Skin epidermis (tissue), 12 donors: Measurements from ENCODE around the gene ARHGAP8.

Source experiments
- H3K27ac ChIP-seq, 21 experiments: fragments of 200-600 bp; sonication (generic) in 11 of 21; one replicate each; pipeline ENCODE4 v1.5.0; 2020; ENCODE audit warnings: mild to moderate bottlenecking in 3 of 21, inconsistent platforms in 2 of 21, moderate library complexity in 2 of 21
- H3K4me3 ChIP-seq, 7 experiments: fragments of 200-600 bp; sonication (generic) in 2 of 7; one replicate each; pipeline ENCODE4 v1.5.0; 2020; ENCODE audit warnings: inconsistent platforms in 2 of 7, mild to moderate bottlenecking in 2 of 7, moderate library complexity in 1 of 7

The ARHGAP8 gene

GRCh38 chr22:44815099-44816070 lies 63.0 kb downstream of the ARHGAP8 start:
- H3K27ac ChIP-seq, result no peak overlapping the region
- H3K4me3 ChIP-seq, result no peak overlapping the region

- no peak overlapping the region for H3K27ac ChIP-seq
These were observed 63.8 kb downstream of the ARHGAP8 start for GRCh38 chr22:44816141-44816540.

GRCh38 chr22:44818727-44819126 lies 66.4 kb downstream of the ARHGAP8 start:
- Histone ChIP-seq H3K27ac (no peak overlapping the region), H3K4me3 (no peak overlapping the region)

More at GRCh38 chr22:44816141-44816540, 63.8 kb downstream of the ARHGAP8 start:
- no peak overlapping the region for H3K4me3 ChIP-seq

GRCh38 chr22:44819966-44820631 lies 67.7 kb downstream of the ARHGAP8 start:
- no peak overlapping the region for H3K27ac ChIP-seq
- no peak overlapping the region for H3K4me3 ChIP-seq

GRCh38 chr22:44821741-44822475 lies 69.5 kb downstream of the ARHGAP8 start:
- no peak overlapping the region for H3K4me3 ChIP-seq
- H3K27ac ChIP-seq, result no peak overlapping the region

- H3K4me3 ChIP-seq, result no peak overlapping the region
- no peak overlapping the region for H3K27ac ChIP-seq
These were observed 70.2 kb downstream of the ARHGAP8 start for GRCh38 chr22:44822534-44822933.

DNA sequence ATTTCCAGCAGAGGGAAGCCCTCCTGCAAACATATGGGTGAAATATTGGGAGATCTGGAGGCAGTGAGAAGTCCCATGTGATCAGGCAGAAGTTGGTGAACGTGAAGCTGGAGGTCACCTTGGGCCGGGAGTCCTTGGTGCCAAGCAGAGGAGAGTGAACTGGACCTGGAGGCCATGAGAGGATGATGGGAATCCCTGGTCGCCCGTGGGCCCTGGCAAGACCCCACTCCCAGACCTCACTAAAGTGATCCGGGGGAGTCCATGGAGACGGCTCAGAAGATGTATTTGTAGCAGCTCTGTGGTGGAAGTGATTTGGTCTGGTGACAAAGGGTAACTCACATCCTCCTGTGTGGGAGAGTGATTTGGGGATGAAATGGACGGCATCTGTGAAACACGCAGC lies 71.0 kb downstream of the ARHGAP8 start:
- H3K4me3 ChIP-seq, result no peak overlapping the region
- H3K27ac ChIP-seq, result no peak overlapping the region

DNA sequence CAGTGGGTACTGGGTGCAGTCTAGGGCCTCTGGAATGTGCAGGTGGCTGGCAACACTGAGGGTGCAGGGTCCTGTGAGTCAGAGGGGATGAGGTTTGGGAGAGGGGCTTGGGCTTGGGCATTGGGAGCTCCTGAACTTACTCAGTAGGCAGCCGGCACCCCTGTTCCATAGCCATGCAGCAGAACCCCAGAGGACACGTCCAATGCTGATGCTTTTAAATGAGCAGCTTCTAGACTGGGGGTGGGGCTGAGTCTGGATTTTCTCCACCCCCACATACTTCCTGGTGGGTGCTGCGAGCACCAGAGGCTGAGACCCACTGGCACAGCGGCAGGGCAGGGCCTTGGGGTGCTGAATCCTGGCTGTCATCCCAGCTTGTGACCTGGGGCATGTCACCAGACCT lies 71.4 kb downstream of the ARHGAP8 start:
- no peak overlapping the region for H3K27ac ChIP-seq

DNA sequence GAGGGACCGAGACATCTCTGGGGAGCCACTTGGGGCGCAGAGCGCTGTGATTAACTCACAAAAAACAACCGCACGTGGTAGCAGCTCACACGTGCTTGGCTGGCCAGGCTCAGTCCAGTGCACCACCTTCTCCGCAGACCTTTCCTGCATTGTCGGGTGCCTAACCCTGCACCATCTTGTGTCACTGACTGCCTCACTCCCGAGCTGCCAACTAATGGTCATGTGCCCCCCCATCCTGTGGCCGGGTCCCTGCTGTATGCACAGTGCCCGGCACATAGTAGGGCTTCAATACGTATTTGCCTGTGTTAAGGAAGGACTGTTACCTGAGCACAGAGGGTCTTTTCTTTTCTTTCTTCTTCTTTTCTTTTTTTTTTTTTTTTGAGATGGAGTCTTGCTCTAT lies 71.9 kb downstream of the ARHGAP8 start:
- H3K4me3 ChIP-seq, result no peak overlapping the region
- H3K27ac ChIP-seq, result no peak overlapping the region

More for the DNA sequence above, 71.4 kb downstream of the ARHGAP8 start:
- no peak overlapping the region for H3K4me3 ChIP-seq

GRCh38 chr22:44825310-44826150 lies 73.2 kb downstream of the ARHGAP8 start:
- Histone ChIP-seq H3K27ac (no peak overlapping the region), H3K4me3 (no peak overlapping the region)

DNA sequence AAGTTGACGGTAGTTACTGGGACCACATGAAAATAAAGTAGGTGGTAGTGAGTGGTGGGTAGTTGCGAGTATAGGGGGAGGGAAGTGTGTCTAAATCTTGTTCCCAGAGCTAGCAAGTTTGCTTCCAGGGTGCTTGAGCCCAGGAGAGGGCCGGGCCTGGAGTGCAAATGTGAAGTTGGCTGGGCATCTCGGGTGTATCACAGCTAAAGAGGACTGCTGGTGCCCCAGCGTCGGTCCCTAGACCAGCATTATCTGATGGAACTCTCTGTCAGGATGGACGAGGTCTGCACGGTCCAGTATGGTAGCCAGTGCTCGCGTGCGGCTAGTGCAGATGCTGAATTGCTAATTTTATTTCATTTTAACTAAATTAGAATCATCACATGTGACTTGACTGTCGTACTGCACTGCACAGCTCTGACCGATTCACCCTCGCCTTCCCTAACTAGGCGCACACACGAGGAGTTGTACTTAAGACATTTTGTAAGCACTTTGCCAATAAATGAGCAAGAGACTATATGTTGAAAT lies 75.4 kb downstream of the ARHGAP8 start:
- no peak overlapping the region for H3K4me3 ChIP-seq

DNA sequence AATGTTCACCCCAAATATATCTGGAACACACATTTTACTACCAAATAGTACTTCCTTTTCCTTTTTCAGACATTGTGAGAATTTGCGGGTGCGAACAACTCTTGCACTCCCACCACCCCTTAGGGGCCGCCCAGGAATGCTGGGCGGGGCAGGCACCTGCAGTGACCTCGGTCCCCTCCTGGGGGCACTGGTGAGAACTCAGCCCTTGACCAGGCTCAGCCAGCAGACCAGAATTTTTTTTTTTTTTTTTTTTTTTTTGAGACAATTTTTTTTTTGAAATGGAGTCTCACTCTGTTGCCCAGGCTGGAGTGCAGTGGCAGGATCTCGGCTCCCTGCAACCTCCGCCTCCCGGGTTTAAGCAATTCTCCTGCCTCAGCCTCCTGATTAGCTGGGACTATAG lies 75.8 kb downstream of the ARHGAP8 start:
- Histone ChIP-seq H3K27ac (no peak overlapping the region), H3K4me3 (no peak overlapping the region)

More for the DNA sequence above, 75.4 kb downstream of the ARHGAP8 start:
- H3K27ac ChIP-seq, result no peak overlapping the region

GRCh38 chr22:44831885-44832284 lies 79.5 kb downstream of the ARHGAP8 start:
- H3K4me3 ChIP-seq, result no peak overlapping the region

DNA sequence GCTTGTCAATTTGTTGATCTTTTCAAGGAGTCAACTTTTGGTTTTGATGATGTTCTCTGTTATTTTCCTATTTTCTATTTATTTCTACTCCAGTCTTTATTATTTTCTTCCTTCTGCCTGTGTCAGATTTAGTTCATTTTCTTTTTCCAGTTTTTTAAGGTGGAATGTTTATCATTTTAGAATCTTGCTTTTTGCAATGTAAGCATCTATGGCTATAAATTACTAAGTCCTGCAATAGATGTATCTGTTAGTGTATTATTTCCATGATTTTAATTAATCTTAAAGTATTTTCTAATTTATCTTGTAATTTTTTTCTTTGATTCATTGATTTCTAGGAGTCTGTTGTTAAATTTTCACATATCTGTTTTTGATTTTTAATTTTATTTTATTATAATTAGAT lies 81.7 kb downstream of the ARHGAP8 start:
- no peak overlapping the region for H3K27ac ChIP-seq

More at GRCh38 chr22:44831885-44832284, 79.5 kb downstream of the ARHGAP8 start:
- H3K27ac ChIP-seq, result no peak overlapping the region

GRCh38 chr22:44837481-44837880 lies 85.1 kb downstream of the ARHGAP8 start:
- no peak overlapping the region for H3K4me3 ChIP-seq
- H3K27ac ChIP-seq, result no peak overlapping the region

More for the DNA sequence above, 81.7 kb downstream of the ARHGAP8 start:
- no peak overlapping the region for H3K4me3 ChIP-seq

DNA sequence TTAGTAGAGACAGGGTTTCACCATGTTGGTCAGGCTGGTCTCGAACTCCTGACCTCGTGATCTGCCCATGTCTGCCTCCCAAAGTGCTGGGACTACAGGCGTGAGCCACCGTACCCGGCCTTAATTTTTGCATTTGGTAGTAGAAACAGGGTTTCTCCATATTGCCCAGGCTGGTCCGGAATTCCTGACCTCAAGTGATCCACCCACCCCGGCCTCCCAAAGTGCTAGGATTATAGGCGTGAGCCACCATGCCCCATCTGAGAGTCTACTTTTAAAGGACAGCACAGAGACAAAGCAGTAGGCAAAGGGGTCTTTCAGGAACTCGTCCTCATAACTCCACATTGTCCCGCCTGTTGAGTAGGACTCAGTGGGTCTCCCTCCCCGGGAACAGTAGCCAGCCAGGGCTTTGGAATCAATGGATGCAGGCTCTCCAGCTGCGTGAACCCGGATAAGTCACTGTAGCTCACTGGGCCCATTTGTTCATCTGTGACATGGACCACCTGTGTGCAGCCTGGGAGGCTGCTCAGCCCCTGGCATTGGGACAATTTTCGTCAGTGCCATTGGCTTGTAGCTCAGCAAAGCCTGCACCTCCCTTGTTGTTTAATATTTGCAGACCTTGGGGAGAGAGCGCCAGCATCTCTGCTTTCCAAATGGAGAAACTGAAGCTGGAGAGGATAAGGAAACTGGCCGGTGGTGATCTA lies 86.1 kb downstream of the ARHGAP8 start:
- Histone ChIP-seq H3K4me3 (no peak overlapping the region), H3K27ac (no peak overlapping the region)

GRCh38 chr22:44839061-44839460 lies 86.7 kb downstream of the ARHGAP8 start:
- Histone ChIP-seq H3K27ac (no peak overlapping the region), H3K4me3 (no peak overlapping the region)

DNA sequence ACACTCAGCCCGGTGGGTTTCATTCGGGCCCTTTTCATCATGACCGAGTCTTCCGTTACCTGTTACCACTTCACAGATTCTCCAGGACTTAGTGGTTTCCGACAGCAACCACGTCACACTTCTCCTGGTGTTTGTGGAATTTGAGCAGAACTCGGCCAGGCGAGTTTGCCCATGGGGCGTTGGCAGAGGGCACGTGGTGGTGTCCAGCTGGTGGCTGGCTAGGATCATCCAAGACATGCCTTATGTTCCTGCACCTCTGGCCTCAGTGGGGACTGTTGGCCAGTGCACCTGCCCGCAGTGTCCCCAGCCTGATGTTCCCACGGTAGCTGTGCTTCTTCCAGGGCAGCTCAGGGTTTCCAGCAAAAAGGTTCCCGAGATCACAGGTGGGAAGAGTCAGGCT lies 87.3 kb downstream of the ARHGAP8 start:
- H3K4me3 ChIP-seq, result no peak overlapping the region
- H3K27ac ChIP-seq, result no peak overlapping the region
